SK-MEL-5 (cell line): ENCODE results near the gene SOSTDC1. TPM values are rescaled to one million over a fixed set of nuclear protein-coding genes. Genes with fewer than 3 reads are reported as not detected.
"Not testable (repeated sequence)": the region's sequence is repeated elsewhere in the genome, so short reads cannot be mapped to it uniquely, and the experiment has no call there.

Experiments used
- DNase-seq: peaks from one replicate; pipeline ENCODE4 v3.0.0-alpha.2; 2016; ENCODE audit warnings: low read depth, low spot score
- in situ Hi-C: cut with HindIII; loops from 2 replicates; pipeline ENCODE4 v1.10.0; 2016; ENCODE audit warnings: low sequenced_read_pairs, high pct_unique_total_duplicates, low pct_unique_long_range_greater_than_20kb
- polyA plus RNA-seq, 2 experiments: library from polyadenylated mRNA; depleted of rRNA; stranded (reverse); fragments of >200 nt; gene quantifications; 2 replicates each; pipeline ENCODE4 v1.2.3, GENCODE V29; 2015
- total RNA-seq: library from RNA; depleted of rRNA; stranded (reverse); fragments of >200 nt; shearing (Covaris generic); gene quantifications from 2 replicates; pipeline ENCODE4 v1.2.3, GENCODE V29; 2014; rRNA removed

The SOSTDC1 gene, protein sequence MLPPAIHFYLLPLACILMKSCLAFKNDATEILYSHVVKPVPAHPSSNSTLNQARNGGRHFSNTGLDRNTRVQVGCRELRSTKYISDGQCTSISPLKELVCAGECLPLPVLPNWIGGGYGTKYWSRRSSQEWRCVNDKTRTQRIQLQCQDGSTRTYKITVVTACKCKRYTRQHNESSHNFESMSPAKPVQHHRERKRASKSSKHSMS
- 8.1 and 8.7 TPM in 2 replicates for total RNA-seq
- 10.2 and 12.6 TPM in 2 replicates for polyA plus RNA-seq (2015; cell fraction: cytosol; rRNA removed)
- polyA plus RNA-seq (2015; cell fraction: nucleus; rRNA removed), result 3.1 and 5.1 TPM in 2 replicates

DNA sequence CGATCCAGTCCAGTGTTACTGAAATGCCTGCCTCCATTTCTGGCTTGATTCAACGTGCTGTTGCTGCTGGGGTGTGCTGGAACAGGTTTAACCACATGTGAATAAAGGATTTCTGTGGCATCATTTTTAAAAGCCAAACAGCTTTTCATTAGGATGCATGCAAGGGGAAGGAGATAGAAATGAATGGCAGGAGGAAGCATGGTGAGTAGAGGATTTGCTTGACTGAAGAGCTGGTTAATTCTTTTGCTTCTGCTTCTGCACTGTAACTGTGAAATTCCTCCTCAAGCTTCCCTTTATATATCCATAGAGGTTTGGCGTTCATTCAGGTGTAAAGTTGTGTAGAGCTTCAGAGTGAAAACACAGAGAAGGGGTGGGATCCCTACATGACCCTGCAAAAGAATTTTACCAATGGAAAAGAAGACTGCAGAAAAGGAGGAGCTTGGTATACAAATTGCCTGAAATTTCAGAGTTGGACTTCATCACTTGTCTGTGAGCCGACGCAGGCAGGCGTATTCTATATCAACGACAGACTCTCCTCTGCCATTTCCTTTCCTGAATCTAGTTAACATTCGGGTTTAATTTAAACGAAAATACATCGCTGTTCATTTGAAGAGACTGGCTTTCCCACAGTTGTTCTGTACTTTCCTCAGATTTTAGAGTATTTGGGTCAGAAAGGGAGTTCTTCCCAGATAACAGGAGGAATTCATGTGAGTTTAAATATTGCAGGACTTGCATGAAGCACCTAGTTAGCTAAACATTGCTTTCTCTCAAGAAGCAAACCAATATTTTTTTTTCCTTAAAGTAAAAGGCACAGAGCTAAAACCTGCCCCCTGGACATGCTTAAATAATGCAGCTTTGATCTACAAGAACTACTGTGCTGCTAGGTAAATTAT is at the start of gene SOSTDC1:
Gene SOSTDC1, minus strand, starts transcription at position 270 of the 893 bp plus-strand sequence. Its CDS starts 70 bp downstream, at position 200.
- peak; percentile 67 for DNase-seq
- in situ Hi-C loops, result no loop called here

DNA sequence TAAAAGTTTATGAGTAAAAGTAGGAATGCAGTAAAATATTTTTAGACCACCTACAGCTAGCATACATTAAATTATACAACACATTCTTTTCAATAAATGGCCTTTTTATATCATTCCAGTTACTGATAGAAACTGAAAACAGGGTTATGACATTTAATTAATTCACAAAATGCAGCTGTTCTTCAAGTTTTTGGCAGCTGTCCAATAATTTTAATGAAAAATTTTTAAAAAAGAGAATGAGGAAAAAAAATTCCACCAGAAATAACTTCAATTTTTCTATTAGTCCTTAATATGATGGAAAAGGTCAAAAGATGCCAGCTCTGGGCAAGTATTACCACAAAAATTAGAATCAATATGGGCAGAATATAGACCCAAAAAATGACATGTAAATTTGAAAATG is 49.2 kb upstream of the SOSTDC1 start:
- no peak for DNase-seq
- in situ Hi-C loops, result no loop called here

GRCh38 chr7:16514271-16514670 is 48.7 kb upstream of the SOSTDC1 start:
- no peak for DNase-seq
- in situ Hi-C loops, result no loop called here

- in situ Hi-C loops, result no loop called here
- DNase-seq, result no peak
Measured at GRCh38 chr7:16512097-16512496, 46.6 kb upstream of the SOSTDC1 start.

GRCh38 chr7:16511314-16511713 is 45.8 kb upstream of the SOSTDC1 start:
- in situ Hi-C loops, result no loop called here
- DNase-seq, result no peak

DNA sequence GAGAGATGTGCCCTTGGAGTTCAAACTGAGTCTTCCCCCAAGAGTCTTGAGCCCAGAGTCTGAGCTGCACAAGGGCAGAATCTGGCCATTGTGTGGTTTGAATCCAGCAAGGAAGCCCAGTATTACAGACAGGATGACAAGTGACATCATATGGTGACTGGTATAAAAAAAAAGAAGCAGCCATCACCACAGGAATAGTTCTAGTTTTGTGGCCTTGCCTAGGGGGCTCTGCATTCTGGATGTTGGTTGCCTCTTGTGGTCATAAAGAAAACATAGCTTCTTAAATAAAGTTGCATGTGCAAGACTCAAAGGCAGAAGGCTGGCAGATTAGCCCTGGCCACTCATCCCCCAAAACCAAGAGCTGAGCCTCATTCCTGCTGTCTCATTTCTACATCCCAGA is 44.3 kb upstream of the SOSTDC1 start:
- in situ Hi-C loops, result no loop called here
- DNase-seq, result peak; percentile 63

GRCh38 chr7:16506422-16506821 is 40.9 kb upstream of the SOSTDC1 start:
- in situ Hi-C loops, result not testable (repeated sequence)

GRCh38 chr7:16504019-16504418 is 38.5 kb upstream of the SOSTDC1 start:
- in situ Hi-C loops, result no loop called here
- DNase-seq, result no peak

More at GRCh38 chr7:16506422-16506821, 40.9 kb upstream of the SOSTDC1 start:
- not testable (repeated sequence) for DNase-seq

DNA sequence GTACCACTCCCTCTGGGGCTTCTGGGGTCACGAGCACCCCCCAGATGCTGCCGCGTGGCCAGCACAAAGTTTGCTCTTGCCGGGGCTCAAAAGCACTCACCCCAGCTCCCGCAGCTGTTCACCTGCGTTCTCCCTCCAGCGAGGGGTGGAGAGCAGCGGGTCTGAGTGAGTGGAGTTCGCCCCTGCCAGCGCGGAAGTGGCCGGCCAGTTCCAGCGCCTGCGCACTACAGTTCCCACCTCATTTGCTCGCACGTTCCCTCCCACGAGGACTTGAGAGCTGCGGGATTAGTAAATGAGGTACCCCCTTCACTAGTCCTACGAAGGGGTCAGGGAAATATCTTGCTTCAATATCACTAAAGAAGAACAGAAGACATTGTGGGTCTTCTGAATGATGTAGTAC is 36.8 kb upstream of the SOSTDC1 start:
- no peak for DNase-seq
- in situ Hi-C loops, result no loop called here

DNA sequence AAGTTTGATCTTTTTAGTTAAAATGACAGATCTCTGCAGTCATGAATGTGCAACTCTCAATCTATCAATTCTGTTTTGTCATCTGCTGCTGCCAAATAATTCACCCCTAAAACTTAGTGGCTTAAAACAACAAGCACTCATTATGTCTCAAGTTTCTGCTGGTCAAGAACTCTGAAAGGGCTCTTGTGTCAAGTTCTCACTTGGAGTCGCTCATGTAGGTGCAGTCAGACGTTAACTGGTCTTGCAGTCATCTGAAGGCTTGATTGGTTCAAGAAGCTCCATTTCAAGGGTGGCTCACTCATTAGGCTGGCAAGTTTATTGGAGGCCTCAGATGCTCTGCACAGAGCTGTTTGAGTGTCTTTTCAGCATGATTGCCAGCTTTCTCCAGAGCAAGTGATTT is 32.6 kb upstream of the SOSTDC1 start:
- peak; percentile 84 for DNase-seq
- in situ Hi-C loops, result no loop called here

DNA sequence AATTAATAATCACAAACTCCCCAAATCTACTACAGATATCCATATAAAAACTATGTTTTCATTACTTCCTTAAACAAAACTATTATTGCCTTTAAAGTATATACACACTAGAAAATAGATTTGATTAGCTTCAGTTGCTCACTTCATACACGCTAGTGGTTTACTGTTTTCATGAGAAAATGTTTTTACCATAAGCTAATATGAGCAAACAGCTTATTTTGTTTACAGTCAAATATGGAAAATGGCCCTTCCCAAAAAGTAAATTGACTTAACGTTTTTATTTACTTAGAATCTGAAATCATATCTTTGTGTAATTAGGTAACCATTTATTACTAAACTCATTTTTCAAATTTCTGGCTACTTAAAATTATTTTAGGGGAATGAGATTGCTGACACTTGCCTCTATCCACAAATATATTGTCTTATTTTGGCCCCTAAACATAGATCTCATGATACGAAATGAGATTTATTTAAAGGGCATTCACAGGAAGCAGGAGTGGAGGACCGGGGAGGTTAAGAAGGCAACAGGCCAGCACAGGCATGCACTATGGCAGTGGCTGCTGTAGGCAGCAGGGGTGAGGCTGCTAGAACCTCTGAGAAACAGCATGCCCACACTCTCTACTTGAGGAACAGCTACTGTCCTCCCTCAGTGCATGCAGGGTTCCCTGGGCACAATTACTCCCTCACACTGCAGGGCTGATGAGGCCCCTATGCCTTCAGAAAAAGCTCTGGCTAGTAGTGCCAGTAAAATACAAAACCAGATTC is 29.6 kb upstream of the SOSTDC1 start:
- DNase-seq, result no peak
- in situ Hi-C loops, result no loop called here

DNA sequence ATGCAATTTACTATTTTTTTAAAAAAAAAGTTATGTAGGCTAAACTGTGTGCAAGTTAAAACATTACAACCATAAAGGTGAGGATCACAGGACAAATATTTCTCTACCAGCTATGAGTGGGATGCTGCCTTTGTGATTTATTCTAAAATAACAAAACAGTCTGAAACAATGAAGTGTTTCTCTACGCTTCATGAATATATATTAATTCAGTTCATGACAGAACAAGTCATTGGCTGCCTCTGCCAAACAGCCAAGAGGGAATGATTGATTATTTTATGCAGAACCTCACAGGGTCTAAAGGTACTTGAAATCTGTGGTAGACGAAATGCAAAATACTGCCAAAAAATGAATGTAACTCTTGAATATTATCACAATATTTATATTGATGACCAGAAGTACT is 29.0 kb upstream of the SOSTDC1 start:
- no peak for DNase-seq
- in situ Hi-C loops, result no loop called here

GRCh38 chr7:16493266-16493665 is 27.7 kb upstream of the SOSTDC1 start:
- in situ Hi-C loops, result no loop called here
- no peak for DNase-seq

DNA sequence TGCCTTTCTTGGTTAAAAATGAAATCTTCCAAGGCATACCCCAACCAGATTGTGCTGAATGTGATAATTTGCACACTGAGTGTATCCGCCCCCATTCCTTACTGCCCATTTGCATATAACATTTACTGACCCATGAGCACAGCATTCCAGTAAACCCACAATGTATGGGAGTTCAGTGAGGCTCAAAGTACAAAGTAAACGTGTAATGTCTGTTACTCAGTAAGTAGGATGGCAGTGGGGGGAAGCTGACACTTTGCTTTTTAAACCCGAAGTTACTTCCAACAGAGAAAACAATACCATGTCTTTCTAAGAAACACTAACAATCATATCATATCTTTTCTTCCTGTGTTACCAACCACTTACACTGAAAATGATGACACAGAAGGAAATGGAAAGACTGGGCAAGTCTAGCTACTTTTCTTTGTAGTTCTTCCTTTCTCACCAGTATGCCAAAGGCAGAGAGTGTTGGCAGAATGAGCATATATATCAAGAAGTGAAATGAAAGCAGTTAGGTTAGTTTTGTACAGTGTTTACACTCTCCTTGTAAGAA is 27.1 kb upstream of the SOSTDC1 start:
- DNase-seq, result peak; percentile 63
- in situ Hi-C loops, result no loop called here

- in situ Hi-C loops, result no loop called here
- DNase-seq, result peak; percentile 92
Measured at GRCh38 chr7:16491148-16491547, 25.6 kb upstream of the SOSTDC1 start.

DNA sequence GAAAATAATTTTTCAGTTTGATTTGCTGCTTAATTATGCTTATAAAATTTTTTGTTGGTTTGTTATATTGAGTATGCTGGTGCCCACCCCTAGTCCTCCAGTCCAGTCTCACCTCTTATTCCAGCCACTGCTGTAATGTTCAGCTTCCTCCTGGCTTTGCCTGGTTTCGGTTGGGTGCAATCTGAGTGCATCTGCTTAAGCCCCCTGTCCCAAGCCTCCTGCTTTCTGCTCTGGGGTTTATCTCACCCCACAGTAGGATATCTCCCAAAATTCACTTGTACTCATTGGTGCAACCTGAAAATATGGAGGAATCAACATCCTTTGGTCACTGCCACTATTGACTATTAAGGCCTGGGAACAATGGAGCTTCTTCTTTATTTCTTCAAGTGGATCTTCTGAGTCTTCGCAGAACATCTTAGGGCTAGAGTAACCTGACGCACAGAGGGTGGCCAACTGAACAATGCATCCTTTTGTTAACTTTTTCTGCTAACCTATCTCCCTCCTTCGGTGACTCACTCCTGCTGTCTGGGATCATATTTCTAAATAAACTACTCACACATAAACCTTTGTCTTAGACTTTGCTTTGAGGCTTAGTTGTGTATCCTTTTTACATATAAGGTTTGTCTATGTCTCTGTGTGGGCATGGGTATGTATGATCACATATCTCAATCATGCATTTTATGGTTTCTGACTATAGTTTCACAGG is 19.1 kb upstream of the SOSTDC1 start:
- DNase-seq, result peak; percentile 100
- in situ Hi-C loops, result no loop called here

- no peak for DNase-seq
- in situ Hi-C loops, result no loop called here
Measured at GRCh38 chr7:16479591-16479990, 14.1 kb upstream of the SOSTDC1 start.
